COLO829 (cell line): ENCODE data around the gene COIL.
"Not testable (repeated sequence)": the region's sequence is repeated elsewhere in the genome, so short reads cannot be mapped to it uniquely, and the experiment has no call there.

Source experiments
- DNase-seq: peaks from one replicate; pipeline ENCODE4 v3.0.0; 2012; ENCODE audit warnings: low spot score

The COIL gene

DNA sequence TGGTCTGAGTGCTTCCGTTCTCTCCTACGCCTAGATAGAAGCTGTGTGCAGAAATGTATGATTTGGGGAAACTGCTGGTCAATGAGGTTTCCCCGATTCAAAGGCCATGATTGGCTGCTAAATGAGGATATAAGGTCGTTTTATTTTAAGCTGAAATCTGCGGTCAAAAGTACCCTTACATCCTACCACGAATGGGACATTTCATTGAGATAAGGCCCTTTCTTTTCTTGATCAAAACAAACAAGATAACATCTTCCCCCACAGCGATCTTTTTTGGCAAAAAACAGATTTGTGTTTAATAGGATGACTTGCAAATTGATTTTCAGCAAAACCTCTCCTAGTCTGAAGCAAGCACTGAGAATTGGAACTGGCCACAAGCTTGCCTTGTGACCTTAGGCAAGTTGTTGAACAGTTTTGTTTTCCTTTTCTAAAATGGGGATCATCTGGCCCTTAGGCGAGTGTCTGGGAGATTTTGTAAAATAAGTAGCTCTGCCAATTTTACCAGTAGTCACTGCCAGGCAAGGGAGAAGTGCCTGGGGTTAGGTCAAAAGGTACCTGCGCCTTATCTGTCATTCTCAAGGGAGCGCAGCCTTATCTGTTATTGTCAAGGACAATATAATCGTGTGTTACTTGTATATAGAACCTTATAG is 17.7 kb upstream of the COIL start:
- DNase-seq = no peak

DNA sequence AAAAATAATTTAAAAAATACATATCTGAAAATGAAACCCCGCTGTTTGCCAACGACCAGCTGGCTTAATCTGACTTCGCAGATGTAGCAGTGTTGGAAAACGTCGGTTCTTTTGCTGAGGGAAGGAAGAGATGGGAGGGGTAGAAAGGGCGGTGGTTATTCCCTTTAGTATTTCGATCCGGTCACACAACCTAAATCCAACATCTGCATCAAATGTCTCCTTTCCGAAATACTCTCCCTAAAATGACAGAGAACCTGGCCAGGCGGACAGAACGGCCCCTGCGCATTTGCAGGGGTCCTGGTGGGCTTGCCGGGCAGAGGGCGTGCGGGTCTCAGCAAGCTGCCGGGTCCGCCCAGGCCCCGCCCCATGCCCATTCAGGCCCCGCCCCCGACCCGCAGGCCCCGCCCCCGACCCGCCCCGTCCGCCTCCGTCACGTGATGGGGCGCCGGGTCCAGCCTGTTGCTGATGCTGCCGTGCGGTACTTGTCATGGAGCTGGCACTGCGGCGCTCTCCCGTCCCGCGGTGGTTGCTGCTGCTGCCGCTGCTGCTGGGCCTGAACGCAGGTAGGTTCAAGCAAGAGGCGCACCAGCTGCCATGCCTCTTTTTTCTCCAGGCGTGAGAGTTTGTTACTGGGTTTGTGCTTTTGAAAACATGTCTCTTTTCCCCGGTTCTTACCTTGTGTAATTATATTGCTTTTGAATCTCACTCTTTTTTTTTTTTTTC is 17.0 kb upstream of the COIL start, which contains the start of gene SCPEP1:
Gene SCPEP1 (plus strand): TSS at position 459 of the 723 bp plus-strand sequence. CDS start 29 bp downstream, at position 488.
- peak; percentile 93 for DNase-seq

DNA sequence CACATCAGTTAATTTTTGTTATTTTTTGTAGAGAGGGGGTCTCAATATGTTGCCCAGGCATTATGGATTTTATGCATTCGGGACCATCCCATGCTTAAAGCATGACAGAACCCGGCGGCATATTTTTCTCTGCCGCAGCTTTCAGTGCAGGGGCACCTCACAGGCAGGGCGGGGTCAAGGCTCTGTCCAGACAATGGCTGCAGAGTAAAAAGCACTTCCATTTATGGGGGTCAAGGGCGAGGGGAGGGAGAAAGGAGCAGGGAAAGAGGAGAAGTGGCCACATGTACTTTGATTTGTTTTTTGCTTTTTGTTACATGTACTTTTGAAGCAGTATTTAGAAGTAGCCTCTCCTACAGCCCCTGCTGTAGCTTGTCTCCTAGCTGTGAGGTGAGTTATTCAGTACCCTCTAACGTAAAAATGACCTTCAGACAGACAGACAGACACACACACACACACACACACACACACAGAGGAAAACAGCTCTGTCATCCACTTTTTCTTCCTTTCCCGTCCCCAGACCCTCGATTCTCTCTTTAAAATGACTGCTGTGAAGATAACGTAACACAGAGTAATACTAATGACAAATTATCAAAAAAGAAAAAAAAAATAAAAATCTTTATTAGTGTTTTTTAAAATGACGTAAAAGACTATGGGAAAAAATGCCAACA is 16.2 kb upstream of the COIL start:
- no peak for DNase-seq

GRCh38 chr17:56975656-56976055 is 14.8 kb upstream of the COIL start:
- DNase-seq = no peak

- no peak for DNase-seq
Measured at GRCh38 chr17:56974055-56974454, 13.2 kb upstream of the COIL start.

GRCh38 chr17:56973520-56973919 is 12.7 kb upstream of the COIL start:
- DNase-seq = no peak

- DNase-seq = no peak
Measured at GRCh38 chr17:56972111-56972730, 11.4 kb upstream of the COIL start.

- DNase-seq = no peak
Measured at GRCh38 chr17:56970974-56971373, 10.1 kb upstream of the COIL start.

GRCh38 chr17:56966338-56966737 is 5.5 kb upstream of the COIL start:
- DNase-seq = no peak

- not testable (repeated sequence) for DNase-seq
Measured at GRCh38 chr17:56965681-56966080, 4.8 kb upstream of the COIL start.

DNA sequence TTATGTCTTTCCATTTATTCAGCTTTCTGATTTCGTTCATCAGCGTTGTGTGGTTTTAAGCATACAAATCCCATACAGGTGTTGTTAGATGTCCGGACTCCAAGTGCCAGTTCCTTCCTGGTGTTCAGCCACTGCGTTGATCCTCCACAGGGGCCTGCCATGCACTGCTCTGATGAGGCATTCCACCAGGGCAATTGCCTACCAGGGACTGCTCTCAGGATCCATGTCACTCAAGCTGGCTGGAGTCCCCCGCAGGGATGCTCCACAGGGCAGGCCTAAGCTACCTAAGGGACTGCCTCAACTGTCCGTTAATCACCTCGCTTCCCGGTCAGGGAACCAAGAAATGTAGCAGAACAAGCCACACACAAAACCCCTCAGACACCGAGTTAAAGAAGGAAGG is 4.4 kb upstream of the COIL start:
- DNase-seq = not testable (repeated sequence)

DNA sequence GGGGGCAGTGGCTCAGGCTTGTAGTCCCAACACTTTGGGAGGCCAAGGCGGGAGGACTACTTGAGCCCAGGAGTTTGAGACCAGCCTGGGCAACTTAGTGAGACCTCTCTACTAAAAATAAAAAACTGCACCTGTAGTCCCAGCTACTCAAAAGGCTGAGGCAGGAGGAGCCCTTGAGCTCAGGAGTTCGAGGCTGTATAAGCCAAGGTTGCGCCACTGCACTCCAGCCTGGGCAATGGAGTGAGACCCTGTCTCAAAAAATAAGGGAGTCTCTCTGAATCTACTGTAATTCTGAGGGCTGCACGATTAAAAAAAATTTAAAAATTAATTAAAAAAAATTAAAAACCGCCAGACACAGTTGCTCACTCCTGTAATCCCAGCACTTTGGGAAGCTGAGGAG is 3.9 kb downstream of the COIL start:
- no peak for DNase-seq

- no peak for DNase-seq
Measured at GRCh38 chr17:56949595-56949994, 11.3 kb downstream of the COIL start.

DNA sequence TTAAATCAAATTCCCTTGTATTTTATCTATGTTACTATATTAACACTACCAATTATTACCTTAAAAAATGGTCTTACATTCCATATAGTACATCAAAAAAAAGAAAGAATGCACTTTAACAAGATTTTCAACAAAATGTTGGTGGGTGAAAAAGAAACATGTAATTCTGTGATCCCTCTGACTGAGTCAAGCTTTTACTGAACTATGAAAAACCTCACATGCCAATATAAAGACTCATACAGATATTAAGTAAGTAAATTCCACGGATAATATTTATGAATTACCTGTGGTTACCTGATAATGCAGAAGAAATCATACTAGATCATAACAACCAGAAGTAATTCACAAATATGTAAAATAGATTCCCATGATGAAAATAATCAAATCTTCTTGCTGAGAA is 12.4 kb downstream of the COIL start:
- DNase-seq = no peak

GRCh38 chr17:56947741-56948140 is 13.1 kb downstream of the COIL start:
- no peak for DNase-seq

DNA sequence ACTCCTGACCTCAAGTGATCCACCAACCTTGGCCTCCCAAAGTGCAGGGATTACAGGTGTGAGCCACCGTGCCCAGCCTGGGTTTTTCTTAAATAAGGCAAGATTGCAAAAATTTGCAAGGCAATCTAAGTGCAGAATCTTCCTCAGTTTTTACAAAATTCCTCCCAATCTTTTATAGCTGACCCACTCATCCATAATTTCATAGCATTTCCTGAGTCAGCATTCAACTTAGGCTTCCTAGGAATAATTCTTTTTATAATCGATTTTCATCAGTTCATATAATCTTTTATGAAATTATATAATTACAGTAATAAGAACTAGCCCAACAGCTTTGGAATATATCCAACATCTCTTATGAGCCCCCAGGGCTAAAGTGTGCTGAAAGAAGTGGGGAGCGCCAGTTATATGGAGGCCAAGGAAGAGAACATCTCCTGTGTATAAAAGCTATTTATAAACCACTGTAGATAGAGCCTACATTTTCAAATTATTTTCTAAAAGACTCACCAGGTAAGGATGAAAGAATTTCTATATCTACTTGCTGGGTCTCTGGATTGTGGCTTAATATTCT is 14.8 kb downstream of the COIL start:
- no peak for DNase-seq

DNA sequence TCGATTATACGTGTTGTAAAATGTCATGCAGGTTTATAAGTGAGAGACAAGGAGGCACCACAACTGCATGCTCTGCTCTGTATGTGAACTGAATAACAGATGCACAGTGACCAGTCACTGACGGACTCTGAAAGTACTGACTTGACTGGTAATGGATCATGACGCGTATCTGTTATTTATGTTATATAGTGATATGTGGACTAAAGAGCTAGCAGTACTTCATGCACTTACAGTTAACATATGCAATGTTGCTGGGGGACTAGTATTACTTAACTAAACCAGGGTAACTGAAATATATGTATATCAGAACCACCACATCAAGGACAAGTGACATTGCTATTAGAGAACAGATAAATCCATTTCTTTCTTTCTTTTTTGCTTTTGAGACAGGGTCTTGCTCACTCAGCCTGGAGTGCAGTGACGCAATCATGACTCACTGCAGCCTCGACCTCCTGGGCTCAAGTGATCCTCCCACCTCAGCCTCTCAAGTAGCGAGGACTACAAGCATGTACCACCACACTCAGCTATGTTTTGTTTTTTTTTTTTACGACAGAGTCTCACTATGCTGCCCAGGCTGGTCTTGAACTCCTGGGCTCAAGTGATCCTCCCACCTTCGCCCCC is 17.2 kb downstream of the COIL start:
- no peak for DNase-seq

- peak; percentile 55 for DNase-seq
Measured at GRCh38 chr17:56939869-56940484, 20.9 kb downstream of the COIL start.

- not testable (repeated sequence) for DNase-seq
Measured at GRCh38 chr17:56938206-56938605, 22.6 kb downstream of the COIL start.

- DNase-seq = no peak
Measured at GRCh38 chr17:56937687-56938086, 23.2 kb downstream of the COIL start.

DNA sequence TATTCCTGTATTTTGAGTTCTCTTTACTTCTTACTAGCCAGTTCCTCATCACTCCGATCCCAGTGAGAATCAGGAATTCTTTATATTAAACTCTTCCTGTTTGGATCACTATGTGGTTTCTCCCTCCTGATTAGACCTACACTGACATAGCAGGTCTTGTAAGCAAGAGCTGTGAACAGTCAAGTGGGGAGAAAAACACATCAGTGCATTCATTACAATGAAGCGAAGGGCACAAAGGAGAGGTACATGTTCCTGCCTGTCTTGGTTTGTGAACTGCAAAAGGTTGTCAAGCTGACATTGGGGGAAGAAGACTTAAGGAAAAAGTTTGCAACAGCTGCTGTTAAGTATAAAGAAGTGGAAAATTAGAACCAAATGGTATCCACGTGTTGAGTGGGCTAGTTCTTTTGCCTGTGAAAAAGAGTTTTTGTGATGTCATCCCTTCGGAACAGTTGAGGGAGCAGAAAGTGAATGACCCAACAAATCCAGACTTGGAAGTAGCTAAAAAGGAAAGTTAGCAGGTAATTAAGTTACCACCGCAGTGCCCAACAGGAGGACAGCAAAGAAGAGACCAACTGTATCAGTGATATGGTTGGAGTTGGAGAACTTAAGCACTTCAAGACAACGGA is 24.0 kb downstream of the COIL start:
- no peak for DNase-seq
